Body of pancreas (tissue), 4 donors: ENCODE results near the gene EFNA2.

Source experiments
- POLR2A ChIP-seq, 3 donors: fragments of 450-650 bp; IDR thresholded peaks; one replicate each; pipeline ENCODE4 v1.6.1; 2016; ENCODE audit warnings: antibody characterized with exemption in 3 of 3, mild to moderate bottlenecking in 2 of 3
- TF ChIP-seq, protein P1 (sequence below), 7 experiments: fragments of 450-650 bp in 4 of 7; fragments of 200-600 bp in 3 of 7; sonication (generic) in 3 of 7; IDR thresholded peaks; one replicate each; pipeline ENCODE4 v1.5.1; 2016 to 2019; ENCODE audit warnings: antibody characterized with exemption in 7 of 7

GRCh38 chr19:1238369-1239303, 47.0 kb upstream of the EFNA2 start:
- no peak for TF ChIP-seq POLR2A (IDR thresholded peaks at IDR 0.05)
- TF ChIP-seq, protein P1, sequence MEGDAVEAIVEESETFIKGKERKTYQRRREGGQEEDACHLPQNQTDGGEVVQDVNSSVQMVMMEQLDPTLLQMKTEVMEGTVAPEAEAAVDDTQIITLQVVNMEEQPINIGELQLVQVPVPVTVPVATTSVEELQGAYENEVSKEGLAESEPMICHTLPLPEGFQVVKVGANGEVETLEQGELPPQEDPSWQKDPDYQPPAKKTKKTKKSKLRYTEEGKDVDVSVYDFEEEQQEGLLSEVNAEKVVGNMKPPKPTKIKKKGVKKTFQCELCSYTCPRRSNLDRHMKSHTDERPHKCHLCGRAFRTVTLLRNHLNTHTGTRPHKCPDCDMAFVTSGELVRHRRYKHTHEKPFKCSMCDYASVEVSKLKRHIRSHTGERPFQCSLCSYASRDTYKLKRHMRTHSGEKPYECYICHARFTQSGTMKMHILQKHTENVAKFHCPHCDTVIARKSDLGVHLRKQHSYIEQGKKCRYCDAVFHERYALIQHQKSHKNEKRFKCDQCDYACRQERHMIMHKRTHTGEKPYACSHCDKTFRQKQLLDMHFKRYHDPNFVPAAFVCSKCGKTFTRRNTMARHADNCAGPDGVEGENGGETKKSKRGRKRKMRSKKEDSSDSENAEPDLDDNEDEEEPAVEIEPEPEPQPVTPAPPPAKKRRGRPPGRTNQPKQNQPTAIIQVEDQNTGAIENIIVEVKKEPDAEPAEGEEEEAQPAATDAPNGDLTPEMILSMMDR (IDR thresholded peaks at IDR 0.05), result no peak
